Lung (tissue), 12 donors: ENCODE data around the gene ERBB4. TPM values are rescaled to one million over a fixed set of nuclear protein-coding genes. Genes with fewer than 3 reads are reported as not detected.

Experiments
- ATAC-seq: fragments of 200-7000 bp; cut with Tn5 transposase; one replicate; pipeline ENCODE4 v1.9.1; 2020; ENCODE audit warnings: moderate number of reproducible peaks; ENCODE audit not compliant: insufficient read depth, low FRiP score
- DNase-seq, 3 donors: peaks; one replicate each; pipeline ENCODE4 v3.0.0-alpha.2; 2013 to 2017
- H3K27ac ChIP-seq, 2 donors: one replicate each; pipeline ENCODE4 v1.5.1; 2013; ENCODE audit warnings: mild to moderate bottlenecking in 2 of 2, moderate library complexity in 2 of 2, control low read depth in 1 of 2, inconsistent platforms in 1 of 2, low read depth in 1 of 2, low read length in 1 of 2
- H3K27me3 ChIP-seq, 3 donors: one replicate each; pipeline ENCODE4 v1.5.1; 2013; ENCODE audit warnings: low read length in 2 of 3; ENCODE audit not compliant: control insufficient read depth in 3 of 3, insufficient read depth in 3 of 3
- H3K36me3 ChIP-seq, 4 donors: one replicate each; pipeline ENCODE4 v1.5.1; 2013; ENCODE audit warnings: low read length in 4 of 4, mild to moderate bottlenecking in 1 of 4, moderate library complexity in 1 of 4; ENCODE audit not compliant: control insufficient read depth in 4 of 4, insufficient read depth in 4 of 4
- H3K4me1 ChIP-seq, 5 donors: one replicate each; pipeline ENCODE4 v1.5.1; 2013; ENCODE audit warnings: low read length in 5 of 5, mild to moderate bottlenecking in 2 of 5, moderate library complexity in 1 of 5; ENCODE audit not compliant: control insufficient read depth in 5 of 5, insufficient read depth in 5 of 5
- H3K4me3 ChIP-seq: one replicate; pipeline ENCODE4 v1.5.1; 2013; ENCODE audit warnings: mild to moderate bottlenecking, control low read depth, moderate library complexity
- H3K9ac ChIP-seq, 2 donors: one replicate each; pipeline ENCODE4 v1.5.1; 2013; ENCODE audit warnings: low read length in 2 of 2, control low read depth in 1 of 2; ENCODE audit not compliant: insufficient read depth in 1 of 2
- H3K9me3 ChIP-seq, 4 donors: one replicate each; pipeline ENCODE4 v1.5.1; 2013; ENCODE audit warnings: low read length in 3 of 4, mild to moderate bottlenecking in 1 of 4, moderate library complexity in 1 of 4; ENCODE audit not compliant: control insufficient read depth in 4 of 4, insufficient read depth in 3 of 4
- WGBS, 2 donors: extraction: QIAGEN DNeasy Blood & Tissue Kit; methylation state at CpG; one replicate each; pipeline ENCODE4 v1.1.7; 2013; 5-methylcytosine and 5-hydroxymethylcytosine counted together
- polyA plus RNA-seq, 2 donors: library from polyadenylated mRNA; stranded (reverse); fragments of 200-250 nt; gene quantifications; one replicate each; pipeline ENCODE4 v1.2.1, GENCODE V29; 2013
- total RNA-seq, 2 donors: library from RNA; depleted of rRNA in 1 of 2; stranded (reverse); fragments of >200 nt in 1 of 2; gene quantifications; one replicate each; pipeline ENCODE4 v1.2.1, GENCODE V29; 2014 to 2021
- TF ChIP-seq, protein P1 (sequence below): IDR thresholded peaks from 2 replicates; pipeline ENCODE4 v1.5.1; 2012; ENCODE audit warnings: mild to moderate bottlenecking; ENCODE audit errors: control extremely low read depth, extremely low read depth
- donor health status: control.
- donor health status: control.
- donor health status: Bipolar disorder and iron deficiency.
- donor health status: healthy.
- donor health status: DM: yes; HTN: yes; CAD: no.

Gene ERBB4
- total and polyA plus RNA-seq, 4 donors, result 0.41 to 16.8 (median 5.3) TPM

DNA sequence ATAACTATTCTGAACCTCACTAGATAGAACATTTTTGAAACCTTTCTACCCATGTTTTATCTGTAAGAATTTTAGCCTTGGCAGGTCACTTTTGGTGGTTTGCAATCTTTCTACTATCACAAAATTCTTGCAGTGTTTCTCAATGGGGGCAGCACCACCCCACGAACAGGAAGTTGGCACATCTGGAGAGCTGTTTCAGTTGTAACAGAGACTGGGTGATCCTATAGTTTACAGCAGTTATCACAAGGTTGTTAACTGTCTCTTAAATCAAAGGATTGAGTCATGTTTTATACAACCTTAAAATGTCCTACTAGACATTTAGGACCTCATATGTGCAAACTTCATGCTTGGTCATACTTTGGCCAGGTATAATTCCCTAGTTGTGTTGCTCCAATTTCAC lies 829.2 kb downstream of the ERBB4 start:
- Histone ChIP-seq H3K9me3 (no peaks in the 10 kb centered on the region), H3K9ac (no peak overlapping the region), H3K36me3 (no peaks in the 10 kb centered on the region), H3K27ac (no peak overlapping the region), H3K27me3 (no peaks in the 10 kb centered on the region), H3K4me1 (no peaks in the 10 kb centered on the region), H3K4me3 (no peak overlapping the region)
- ATAC-seq, result no peak
- TF ChIP-seq, protein P1, sequence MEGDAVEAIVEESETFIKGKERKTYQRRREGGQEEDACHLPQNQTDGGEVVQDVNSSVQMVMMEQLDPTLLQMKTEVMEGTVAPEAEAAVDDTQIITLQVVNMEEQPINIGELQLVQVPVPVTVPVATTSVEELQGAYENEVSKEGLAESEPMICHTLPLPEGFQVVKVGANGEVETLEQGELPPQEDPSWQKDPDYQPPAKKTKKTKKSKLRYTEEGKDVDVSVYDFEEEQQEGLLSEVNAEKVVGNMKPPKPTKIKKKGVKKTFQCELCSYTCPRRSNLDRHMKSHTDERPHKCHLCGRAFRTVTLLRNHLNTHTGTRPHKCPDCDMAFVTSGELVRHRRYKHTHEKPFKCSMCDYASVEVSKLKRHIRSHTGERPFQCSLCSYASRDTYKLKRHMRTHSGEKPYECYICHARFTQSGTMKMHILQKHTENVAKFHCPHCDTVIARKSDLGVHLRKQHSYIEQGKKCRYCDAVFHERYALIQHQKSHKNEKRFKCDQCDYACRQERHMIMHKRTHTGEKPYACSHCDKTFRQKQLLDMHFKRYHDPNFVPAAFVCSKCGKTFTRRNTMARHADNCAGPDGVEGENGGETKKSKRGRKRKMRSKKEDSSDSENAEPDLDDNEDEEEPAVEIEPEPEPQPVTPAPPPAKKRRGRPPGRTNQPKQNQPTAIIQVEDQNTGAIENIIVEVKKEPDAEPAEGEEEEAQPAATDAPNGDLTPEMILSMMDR, result no peak
- DNase-seq, result no peak
- WGBS, 2 donors, result 32 to 41% methylated on average over 1 of the region's 1 CpG

DNA sequence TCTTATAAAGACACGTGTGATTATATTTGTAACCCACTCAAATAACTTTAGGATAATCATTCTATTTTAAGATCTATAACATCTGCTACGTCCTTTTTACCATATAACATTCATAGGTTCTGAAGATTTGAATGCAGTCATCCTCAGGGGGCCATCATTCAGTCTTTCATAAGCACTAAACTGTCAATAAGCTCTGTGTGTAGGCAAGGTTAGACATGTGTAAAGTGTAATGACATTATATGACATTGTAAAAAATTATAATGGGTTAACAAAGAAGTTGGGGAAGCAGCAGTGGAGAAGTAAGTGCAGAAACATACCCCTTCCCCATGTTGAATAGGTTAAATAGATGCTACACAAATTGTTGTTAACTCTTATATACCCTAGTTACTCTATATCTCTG lies 845.9 kb downstream of the ERBB4 start:
- TF ChIP-seq, protein P1, result no peak
- no peak for DNase-seq
- H3K4me1 ChIP-seq, result no peaks in the 10 kb centered on the region
- H3K9ac ChIP-seq, result no peak overlapping the region
- WGBS, 2 donors, result 73 to 79% methylated on average over 2 of the region's 2 CpGs
- H3K36me3 ChIP-seq, result no peaks in the 10 kb centered on the region
- H3K9me3 ChIP-seq, result no peaks in the 10 kb centered on the region
- ATAC-seq, result no peak
- no peaks in the 10 kb centered on the region for H3K27me3 ChIP-seq
- no peak overlapping the region for H3K4me3 ChIP-seq
- no peak overlapping the region for H3K27ac ChIP-seq

DNA sequence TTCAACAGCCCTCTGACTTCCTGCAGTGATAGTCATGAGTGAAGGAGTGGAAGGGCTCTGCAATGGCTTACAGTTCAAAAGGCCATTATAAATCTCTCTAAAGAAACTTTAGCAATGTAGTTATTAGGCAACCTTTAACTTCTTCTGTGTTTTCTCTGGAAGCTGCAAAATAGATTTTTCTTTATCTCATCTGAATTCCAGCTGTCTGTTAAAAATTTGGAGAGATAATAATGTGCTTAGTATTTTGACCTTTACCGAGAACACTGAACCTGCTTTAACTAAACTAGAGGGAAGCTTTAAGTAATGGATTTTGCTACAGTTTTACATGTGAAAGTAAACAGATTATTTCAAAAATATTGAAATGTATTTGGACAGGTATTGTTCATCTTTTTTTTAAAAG lies 847.9 kb downstream of the ERBB4 start:
- Histone ChIP-seq H3K4me1 (no peaks in the 10 kb centered on the region), H3K9me3 (peaks cover 0 to 2% (median 0%) of the 10 kb centered on the region in 4 donors), H3K36me3 (no peaks in the 10 kb centered on the region), H3K9ac (no peak overlapping the region), H3K27ac (no peak overlapping the region), H3K27me3 (no peaks in the 10 kb centered on the region), H3K4me3 (no peak overlapping the region)
- ATAC-seq (no peak), DNase-seq (no peak)
- WGBS, 2 donors, result 78 to 84% methylated on average over 1 of the region's 1 CpG
- TF ChIP-seq, protein P1, result no peak

DNA sequence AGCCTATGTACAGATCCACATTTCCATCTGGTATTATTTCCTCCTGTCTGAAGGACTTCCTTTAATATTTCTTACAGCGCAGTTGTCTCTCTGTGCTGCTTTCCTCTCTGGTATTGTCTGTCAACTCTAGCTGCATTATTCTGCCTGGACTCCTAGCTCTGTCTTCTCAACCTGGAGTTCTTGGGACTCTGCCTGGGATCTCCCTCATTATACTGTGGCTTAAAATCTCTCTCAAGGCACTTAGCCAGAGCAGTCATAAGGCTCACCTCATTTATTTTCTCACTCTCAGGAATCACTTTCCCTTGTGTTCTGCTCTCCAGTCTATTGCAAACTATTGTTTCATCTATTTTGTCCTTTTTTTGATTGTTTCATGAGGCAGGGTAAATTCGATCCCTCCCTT lies 850.4 kb downstream of the ERBB4 start:
- no peak for DNase-seq

More for the DNA sequence above, 850.4 kb downstream of the ERBB4 start:
- H3K36me3 ChIP-seq, result no peaks in the 10 kb centered on the region
- H3K27ac ChIP-seq, result no peak overlapping the region
- H3K9ac ChIP-seq, result no peak overlapping the region
- TF ChIP-seq, protein P1, result no peak
- no peak for ATAC-seq
- no peaks in the 10 kb centered on the region for H3K4me1 ChIP-seq
- no peak overlapping the region for H3K4me3 ChIP-seq
- H3K27me3 ChIP-seq, result no peaks in the 10 kb centered on the region
- 51 to 67% methylated on average over 2 of the region's 2 CpGs for WGBS, 2 donors
- peaks cover 0 to 6% (median 3%) of the 10 kb centered on the region in 4 donors for H3K9me3 ChIP-seq
